ENCODE data around the gene LAMP5. TPM values are rescaled to one million over a fixed set of nuclear protein-coding genes. Genes with fewer than 3 reads are reported as not detected.

LAMP5 gene
- polyA plus RNA-seq, 1 donor (not counting 4 experiments of a cell fraction or from before 2014, with no cell fraction given): not detected

- no peaks in the 10 kb centered on the region for H4K20me1 ChIP-seq (ENCODE audit: control insufficient read depth, extremely low read depth, insufficient read depth, low read length)
- H3K4me2 ChIP-seq (ENCODE audit: control insufficient read depth, extremely low read depth, insufficient read depth, low read depth, low read length): no peak overlapping the region
- H3K9ac ChIP-seq (ENCODE audit: control insufficient read depth, extremely low read depth, insufficient read depth, low read length): no peak overlapping the region
- no peak for DNase-seq (ENCODE audit: low read depth, low spot score)
- H3K9me1 ChIP-seq (ENCODE audit: control insufficient read depth, extremely low read depth, insufficient read depth, low read length): no peaks in the 10 kb centered on the region
- H3K27ac ChIP-seq (ENCODE audit: control insufficient read depth, insufficient read depth, low read length): no peak overlapping the region
- H3K4me3 ChIP-seq (ENCODE audit: control insufficient read depth in 2 of 3, extremely low read depth in 1 of 3, insufficient read depth in 2 of 3, low read depth in 1 of 3, low read length in 3 of 3): no peak overlapping the region
- no peaks in the 10 kb centered on the region for H3K27me3 ChIP-seq (ENCODE audit: control insufficient read depth, extremely low read depth, insufficient read depth, low read length)
- H3K79me2 ChIP-seq (ENCODE audit: control insufficient read depth, insufficient read depth, low read length): no peaks in the 10 kb centered on the region
- no peaks in the 10 kb centered on the region for H3K9me3 ChIP-seq (ENCODE audit: control insufficient read depth, low read depth, low read length)
- no peaks in the 10 kb centered on the region for H3K4me1 ChIP-seq (ENCODE audit: control insufficient read depth, extremely low read depth, insufficient read depth, low read length)
- no peaks in the 10 kb centered on the region for H3K36me3 ChIP-seq (ENCODE audit: control insufficient read depth in 2 of 2, extremely low read depth in 1 of 2, insufficient read depth in 2 of 2, low read length in 2 of 2)
- no peak for FAIRE-seq
- no peak overlapping the region for H2AFZ ChIP-seq (ENCODE audit: control insufficient read depth, low read length)
- dilution Hi-C loops (cut with MboI; ENCODE audit: extremely low pct_ligation_motif_present, low sequenced_read_pairs): no loop called here
- no peak for TF ChIP-seq CTCF (optimal IDR thresholded peaks at IDR 0.05 in 1 of 3, IDR thresholded peaks at IDR 0.05 in 1 of 3, conservative IDR thresholded peaks at IDR 0.05 in 1 of 3; ENCODE audit: extremely low read depth in 1 of 3, insufficient read depth in 2 of 3, low read length in 3 of 3)
- no peak for TF ChIP-seq EZH2 (IDR thresholded peaks at IDR 0.05; ENCODE audit: low read length)
Measured at GRCh38 chr20:9570612-9571011, 56.2 kb downstream of the LAMP5 start.

DNA sequence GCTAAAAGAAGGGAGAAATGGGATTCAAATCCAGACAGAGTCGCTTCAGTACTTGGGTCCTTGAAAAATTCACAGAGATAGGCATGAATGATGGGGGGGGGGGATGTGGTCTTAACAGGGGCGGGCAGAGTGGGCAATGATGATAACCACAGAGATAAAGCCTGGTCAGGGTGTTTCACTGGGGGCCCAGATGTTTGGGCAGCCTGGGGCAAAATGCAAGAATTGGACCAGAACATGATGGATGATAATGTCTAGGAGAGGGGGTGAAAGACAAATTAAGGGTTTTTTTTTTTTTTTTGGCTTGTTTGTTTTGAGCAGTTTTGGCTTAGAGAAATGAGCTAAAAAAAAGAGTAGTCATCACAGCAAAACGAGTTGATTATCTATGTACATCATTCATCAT lies 57.4 kb downstream of the LAMP5 start:
- no peaks in the 10 kb centered on the region for H3K9me3 ChIP-seq (ENCODE audit: control insufficient read depth, low read depth, low read length)
- dilution Hi-C loops (cut with MboI; ENCODE audit: extremely low pct_ligation_motif_present, low sequenced_read_pairs): no loop called here

More for the DNA sequence above, 57.4 kb downstream of the LAMP5 start:
- Histone ChIP-seq H3K27ac (ENCODE audit: control insufficient read depth, insufficient read depth, low read length) (no peak overlapping the region), H3K9me1 (ENCODE audit: control insufficient read depth, extremely low read depth, insufficient read depth, low read length) (no peaks in the 10 kb centered on the region), H2AFZ (ENCODE audit: control insufficient read depth, low read length) (no peak overlapping the region), H3K27me3 (ENCODE audit: control insufficient read depth, extremely low read depth, insufficient read depth, low read length) (no peaks in the 10 kb centered on the region), H3K79me2 (ENCODE audit: control insufficient read depth, insufficient read depth, low read length) (no peaks in the 10 kb centered on the region), H3K9ac (ENCODE audit: control insufficient read depth, extremely low read depth, insufficient read depth, low read length) (no peak overlapping the region), H3K4me1 (ENCODE audit: control insufficient read depth, extremely low read depth, insufficient read depth, low read length) (no peaks in the 10 kb centered on the region), H4K20me1 (ENCODE audit: control insufficient read depth, extremely low read depth, insufficient read depth, low read length) (no peaks in the 10 kb centered on the region), H3K36me3 (ENCODE audit: control insufficient read depth in 2 of 2, extremely low read depth in 1 of 2, insufficient read depth in 2 of 2, low read length in 2 of 2) (no peaks in the 10 kb centered on the region), H3K4me3 (ENCODE audit: control insufficient read depth in 2 of 3, extremely low read depth in 1 of 3, insufficient read depth in 2 of 3, low read depth in 1 of 3, low read length in 3 of 3) (no peak overlapping the region), H3K4me2 (ENCODE audit: control insufficient read depth, extremely low read depth, insufficient read depth, low read depth, low read length) (no peak overlapping the region)
- no peak for TF ChIP-seq EZH2 (IDR thresholded peaks at IDR 0.05; ENCODE audit: low read length)
- no peak for TF ChIP-seq CTCF (optimal IDR thresholded peaks at IDR 0.05 in 1 of 3, IDR thresholded peaks at IDR 0.05 in 1 of 3, conservative IDR thresholded peaks at IDR 0.05 in 1 of 3; ENCODE audit: extremely low read depth in 1 of 3, insufficient read depth in 2 of 3, low read length in 3 of 3)
- FAIRE-seq (no peak), DNase-seq (ENCODE audit: low read depth, low spot score) (no peak)
